Activated effector memory CD4-positive, alpha-beta T cell treated with anti-CD3 and anti-CD28 coated beads, Interleukin-2, amount 50 U/mL, for 16 hours (primary cell): ENCODE measurements around the gene POLR3H.
"Not testable (repeated sequence)": the region's sequence is repeated elsewhere in the genome, so short reads cannot be mapped to it uniquely, and the experiment has no call there.

Source experiments
- DNase-seq: peaks from one replicate; pipeline ENCODE4 v3.0.0-alpha.2; 2020

The POLR3H gene

GRCh38 chr22:41543854-41544670 is at the start of gene POLR3H:
Gene POLR3H (minus strand): TSS chr22:41544470. CDS start chr22:41544101, 369 bp downstream.
- peak; percentile 99 for DNase-seq

- not testable (repeated sequence) for DNase-seq
Measured at GRCh38 chr22:41593336-41593960, 49.2 kb upstream of the POLR3H start.

GRCh38 chr22:41589391-41590241 is 45.3 kb upstream of the POLR3H start, which contains the start of gene PMM1:
Gene PMM1 (minus strand): TSS chr22:41589840. CDS start chr22:41589805, 35 bp downstream.
- DNase-seq: peak; percentile 100

GRCh38 chr22:41587347-41587723 is 43.1 kb upstream of the POLR3H start:
- DNase-seq: no peak

- DNase-seq: no peak
Measured at GRCh38 chr22:41585898-41586297, 41.6 kb upstream of the POLR3H start.

- no peak for DNase-seq
Measured at GRCh38 chr22:41584881-41585280, 40.6 kb upstream of the POLR3H start.

- DNase-seq: no peak
Measured at GRCh38 chr22:41582694-41583093, 38.4 kb upstream of the POLR3H start.

GRCh38 chr22:41579997-41580355 is 35.7 kb upstream of the POLR3H start:
- no peak for DNase-seq

- no peak for DNase-seq
Measured at GRCh38 chr22:41579297-41579996, 35.2 kb upstream of the POLR3H start.

- no peak for DNase-seq
Measured at GRCh38 chr22:41578818-41579217, 34.5 kb upstream of the POLR3H start.

- DNase-seq: no peak
Measured at GRCh38 chr22:41578114-41578513, 33.8 kb upstream of the POLR3H start.

GRCh38 chr22:41576877-41577276 is 32.6 kb upstream of the POLR3H start:
- DNase-seq: peak; percentile 69

- no peak for DNase-seq
Measured at GRCh38 chr22:41575533-41575932, 31.3 kb upstream of the POLR3H start.

- no peak for DNase-seq
Measured at GRCh38 chr22:41574847-41575381, 30.6 kb upstream of the POLR3H start.

GRCh38 chr22:41573677-41574076 is 29.4 kb upstream of the POLR3H start:
- no peak for DNase-seq

GRCh38 chr22:41572305-41572704 is 28.0 kb upstream of the POLR3H start:
- not testable (repeated sequence) for DNase-seq

GRCh38 chr22:41571786-41572185 is 27.5 kb upstream of the POLR3H start:
- DNase-seq: no peak

- DNase-seq: no peak
Measured at GRCh38 chr22:41570221-41570620, 26.0 kb upstream of the POLR3H start.

- no peak for DNase-seq
Measured at GRCh38 chr22:41568811-41569210, 24.5 kb upstream of the POLR3H start.

GRCh38 chr22:41567512-41567768 is 23.2 kb upstream of the POLR3H start:
- no peak for DNase-seq

- no peak for DNase-seq
Measured at GRCh38 chr22:41565403-41566054, 21.3 kb upstream of the POLR3H start.

GRCh38 chr22:41564563-41564962 is 20.3 kb upstream of the POLR3H start:
- DNase-seq: no peak
